ENCODE measurements around the gene CACNB1.

CACNB1 gene

DNA sequence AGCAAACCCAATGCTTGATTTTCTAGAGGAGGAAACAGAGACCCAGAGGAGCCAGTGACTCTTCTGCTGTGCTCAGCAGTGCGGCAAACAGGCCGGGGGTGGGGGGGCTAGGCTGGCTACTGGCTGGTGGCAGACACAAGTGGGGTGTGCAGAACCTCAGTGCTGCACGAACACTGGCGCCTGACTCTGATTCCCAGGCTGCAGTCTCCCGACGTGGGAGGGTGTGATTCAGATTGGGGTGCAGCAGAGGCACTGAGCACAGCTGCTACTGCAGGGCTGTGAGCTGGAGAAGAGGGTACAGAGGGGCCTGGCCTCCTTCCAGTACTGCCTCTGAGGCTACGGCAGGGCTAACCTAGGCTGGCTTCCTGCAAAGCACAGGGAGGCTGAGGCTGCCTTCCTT lies 10.7 kb upstream of the CACNB1 start:
- H3F3A ChIP-seq (ENCODE audit: insufficient read depth, low read length) = peaks cover 31% of the 10 kb centered on the region
- no peaks in the 10 kb centered on the region for H3K9me3 ChIP-seq (replicated peaks; ENCODE audit: insufficient read depth, low read length)
- H3K4me3 ChIP-seq (ENCODE audit: low read length) = no peak overlapping the region
- no peaks in the 10 kb centered on the region for H3K9me2 ChIP-seq (replicated peaks; ENCODE audit: insufficient read depth, low read length)
- no peak for TF ChIP-seq CTCF (IDR thresholded peaks at IDR 0.05; ENCODE audit: low read length)
- TF ChIP-seq EZH2 (optimal IDR thresholded peaks at IDR 0.05; ENCODE audit: low read depth, low read length) = no peak
- TF ChIP-seq EZH2phosphoT487 (IDR thresholded peaks at IDR 0.05; ENCODE audit: low read length) = no peak
- DNase-seq = no peak
- no peaks in the 10 kb centered on the region for H3K79me2 ChIP-seq (ENCODE audit: low read length)
- H3K4me2 ChIP-seq (ENCODE audit: low read depth, low read length) = no peak overlapping the region
- peaks cover 11% of the 10 kb centered on the region; the same call in 1 of the 2 replicates for H4K20me1 ChIP-seq (ENCODE audit: insufficient read depth, low read length)
- peaks cover 17% of the 10 kb centered on the region for H3K4me1 ChIP-seq (ENCODE audit: low read length)
- H3K9ac ChIP-seq (ENCODE audit: low read length) = no peak overlapping the region
- H3K27ac ChIP-seq (ENCODE audit: low read length) = no peak overlapping the region
- H2AFZ ChIP-seq (ENCODE audit: low read length) = no peak overlapping the region; the same call in 1 of the 2 replicates
- 0 out of 2 replicates have a peak, but pooled peaks cover 8% of the 10 kb centered on the region for H3K36me3 ChIP-seq (replicated peaks; ENCODE audit: insufficient read depth, low read length)
- no peaks in the 10 kb centered on the region; the same call in 1 of the 2 replicates for H3K27me3 ChIP-seq (replicated peaks; ENCODE audit: insufficient read depth, low read length)

DNA sequence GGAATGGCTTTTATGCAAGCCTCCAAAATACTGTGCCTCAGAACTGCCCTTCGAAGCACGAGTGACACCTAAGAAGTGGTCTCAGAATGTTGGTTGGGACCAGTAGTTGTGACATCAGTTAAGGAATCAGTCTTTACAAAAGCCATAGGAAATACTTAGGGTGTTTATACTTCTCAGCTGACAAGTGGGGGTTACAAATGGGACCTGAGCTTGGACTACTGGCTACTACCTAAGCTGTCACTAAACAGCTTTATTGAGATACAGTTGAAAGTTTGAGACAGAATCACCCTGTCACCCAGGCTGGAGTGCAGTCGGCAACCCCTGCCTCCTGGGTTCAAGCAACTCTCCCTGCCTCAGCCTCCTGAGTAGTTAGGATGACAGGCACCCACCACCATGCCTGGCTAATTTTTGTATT lies 7.7 kb upstream of the CACNB1 start:
- Histone ChIP-seq H3K27ac (ENCODE audit: low read length) (no peak overlapping the region), H3K4me3 (ENCODE audit: low read length) (no peak overlapping the region), H3K4me1 (ENCODE audit: low read length) (peaks cover 22% of the 10 kb centered on the region), H3K4me2 (ENCODE audit: low read depth, low read length) (no peak overlapping the region), H3K9me3 (replicated peaks; ENCODE audit: insufficient read depth, low read length) (no peaks in the 10 kb centered on the region), H3K36me3 (replicated peaks; ENCODE audit: insufficient read depth, low read length) (peaks cover 19% of the 10 kb centered on the region), H3F3A (ENCODE audit: insufficient read depth, low read length) (peaks cover 56% of the 10 kb centered on the region), H3K9ac (ENCODE audit: low read length) (no peak overlapping the region), H3K27me3 (replicated peaks; ENCODE audit: insufficient read depth, low read length) (no peaks in the 10 kb centered on the region), H4K20me1 (ENCODE audit: insufficient read depth, low read length) (peaks cover 11% of the 10 kb centered on the region), H3K79me2 (ENCODE audit: low read length) (peaks cover 28% of the 10 kb centered on the region), H3K9me2 (replicated peaks; ENCODE audit: insufficient read depth, low read length) (no peaks in the 10 kb centered on the region), H2AFZ (ENCODE audit: low read length) (no peak overlapping the region)
- DNase-seq = no peak
- TF ChIP-seq CTCF (IDR thresholded peaks at IDR 0.05; ENCODE audit: low read length) (no peak), EZH2 (optimal IDR thresholded peaks at IDR 0.05; ENCODE audit: low read depth, low read length) (no peak), EZH2phosphoT487 (IDR thresholded peaks at IDR 0.05; ENCODE audit: low read length) (no peak)

GRCh38 chr17:39204245-39204644 lies 6.8 kb upstream of the CACNB1 start:
- Histone ChIP-seq H2AFZ (ENCODE audit: low read length) (no peak overlapping the region), H3K27ac (ENCODE audit: low read length) (no peak overlapping the region), H4K20me1 (ENCODE audit: insufficient read depth, low read length) (peaks cover 11% of the 10 kb centered on the region), H3K9me3 (replicated peaks; ENCODE audit: insufficient read depth, low read length) (no peaks in the 10 kb centered on the region), H3K9me2 (replicated peaks; ENCODE audit: insufficient read depth, low read length) (no peaks in the 10 kb centered on the region), H3F3A (ENCODE audit: insufficient read depth, low read length) (peaks cover 61% of the 10 kb centered on the region), H3K79me2 (ENCODE audit: low read length) (peaks cover 29% of the 10 kb centered on the region), H3K9ac (ENCODE audit: low read length) (no peak overlapping the region), H3K4me1 (ENCODE audit: low read length) (peaks cover 15% of the 10 kb centered on the region), H3K36me3 (replicated peaks; ENCODE audit: insufficient read depth, low read length) (peaks cover 19% of the 10 kb centered on the region), H3K4me2 (ENCODE audit: low read depth, low read length) (no peak overlapping the region), H3K4me3 (ENCODE audit: low read length) (no peak overlapping the region), H3K27me3 (replicated peaks; ENCODE audit: insufficient read depth, low read length) (no peaks in the 10 kb centered on the region)
- TF ChIP-seq CTCF (IDR thresholded peaks at IDR 0.05; ENCODE audit: low read length) = no peak
- TF ChIP-seq EZH2 (optimal IDR thresholded peaks at IDR 0.05; ENCODE audit: low read depth, low read length) = no peak
- TF ChIP-seq EZH2phosphoT487 (IDR thresholded peaks at IDR 0.05; ENCODE audit: low read length) = no peak
- no peak for DNase-seq
